NCI-H748 treated with DMSO at 0.1 percent for 48 hours (cell line): ENCODE measurements around the gene DHRS11.

Source experiments
- DNase-seq: peaks from one replicate; lab custom pipeline; 2025; lab: John Stamatoyannopoulos, UW

DHRS11 gene

DNA sequence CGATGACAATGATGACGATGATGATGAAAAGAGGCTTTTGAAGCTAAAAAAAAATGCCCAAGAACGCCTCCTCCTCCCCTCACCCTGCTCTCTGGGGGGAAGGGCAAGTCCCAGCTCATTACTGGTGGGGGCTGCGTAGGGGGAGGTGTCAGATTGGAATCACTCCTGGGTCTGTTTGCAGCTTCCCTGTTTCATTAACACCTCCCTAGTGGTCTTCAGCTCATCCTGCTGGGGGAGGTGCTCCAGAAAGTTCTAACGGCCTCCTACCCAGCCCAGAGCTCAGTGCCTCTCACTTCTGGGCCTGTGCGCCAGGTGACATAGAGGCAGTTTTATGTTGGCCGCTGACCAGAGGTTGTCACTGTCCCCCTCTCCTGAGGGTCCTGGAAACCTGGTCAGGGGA, 22.4 kb downstream of the DHRS11 start:
- DNase-seq: no peak

DNA sequence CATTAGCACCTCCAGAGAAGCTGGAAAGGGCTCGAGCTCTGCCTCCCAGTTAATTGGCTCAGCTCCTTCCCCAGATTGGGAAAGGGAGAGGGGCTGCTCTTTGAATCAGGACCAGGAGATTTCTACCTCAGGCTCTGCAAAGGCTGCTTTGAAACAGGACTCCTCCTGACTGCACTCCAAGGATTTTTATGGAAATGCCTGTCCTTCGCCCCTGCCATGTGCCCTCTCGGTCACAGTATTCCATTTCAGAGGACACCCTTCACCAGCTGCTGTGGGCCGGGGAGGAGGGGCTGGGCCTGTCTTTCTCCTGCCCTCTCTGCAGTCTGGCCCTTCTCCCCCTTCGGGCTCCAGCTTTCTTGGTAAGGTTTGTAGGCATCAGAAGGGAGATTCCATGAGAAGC, 23.3 kb downstream of the DHRS11 start:
- DNase-seq: no peak

DNA sequence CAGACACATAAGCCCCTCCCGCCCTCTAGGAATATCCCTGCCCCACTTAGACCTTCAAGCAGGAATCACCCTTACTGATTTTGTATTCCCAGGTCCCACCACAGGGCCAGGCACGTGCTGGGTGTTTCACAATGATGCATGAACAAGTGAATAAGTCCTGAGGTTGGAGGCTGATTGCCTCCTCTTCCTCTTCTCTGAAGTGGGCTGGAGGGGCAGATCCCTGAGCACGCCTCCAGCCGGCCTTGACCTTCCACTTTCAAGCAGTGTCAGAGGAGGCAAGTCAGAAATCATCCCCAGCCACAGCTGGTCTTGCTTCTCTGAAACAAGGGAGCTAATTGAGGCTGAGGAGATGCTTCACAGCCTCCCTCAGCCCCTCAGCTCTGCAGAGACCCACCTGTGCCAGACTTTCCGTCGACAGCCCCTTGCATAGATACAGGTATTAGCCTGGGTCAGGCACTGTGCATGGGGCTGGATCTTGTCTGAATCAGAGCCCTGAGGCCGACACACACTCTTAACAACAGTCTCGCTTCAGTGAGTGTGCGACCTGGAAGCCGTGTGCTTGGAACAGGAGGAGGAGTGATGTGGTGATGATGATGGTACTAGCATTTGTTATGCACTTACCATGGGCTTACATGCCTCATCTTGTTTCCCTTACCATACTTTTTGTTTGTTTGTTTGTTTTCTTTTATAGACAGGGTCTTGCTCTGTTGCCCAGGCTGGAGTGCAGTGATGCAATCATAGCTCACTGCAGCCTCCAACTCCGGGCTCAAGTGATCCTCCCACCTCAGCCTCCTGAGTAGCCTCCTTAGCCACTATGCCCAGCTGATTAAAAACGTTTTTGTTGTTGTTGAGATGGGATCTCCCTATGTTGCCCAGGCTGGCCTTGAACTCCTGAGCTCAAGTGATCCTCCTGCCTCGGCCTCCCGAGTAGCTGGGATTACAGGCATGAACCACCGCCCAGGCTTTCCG, 24.7 kb downstream of the DHRS11 start:
- DNase-seq: no peak

DNA sequence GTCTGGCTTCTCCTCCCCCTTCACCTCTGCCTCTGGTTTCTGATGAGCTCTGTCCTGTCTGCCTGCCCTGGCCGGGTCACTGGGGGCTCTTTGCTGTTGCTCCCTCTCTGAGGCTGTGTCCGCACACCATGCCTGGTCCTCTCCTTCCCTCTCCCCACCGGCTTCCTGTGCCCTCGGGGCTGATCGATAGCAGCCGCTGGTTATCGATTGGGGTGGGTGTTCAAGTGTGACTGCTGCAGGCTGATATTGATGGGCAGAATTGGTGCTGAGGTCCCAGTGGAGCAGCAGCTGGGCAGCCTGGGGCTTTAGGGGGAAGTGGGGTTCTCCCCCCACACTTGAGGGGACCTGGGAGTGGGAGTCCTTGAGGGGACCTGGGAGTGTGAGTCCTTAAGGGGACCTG, 26.1 kb downstream of the DHRS11 start:
- no peak for DNase-seq

DNA sequence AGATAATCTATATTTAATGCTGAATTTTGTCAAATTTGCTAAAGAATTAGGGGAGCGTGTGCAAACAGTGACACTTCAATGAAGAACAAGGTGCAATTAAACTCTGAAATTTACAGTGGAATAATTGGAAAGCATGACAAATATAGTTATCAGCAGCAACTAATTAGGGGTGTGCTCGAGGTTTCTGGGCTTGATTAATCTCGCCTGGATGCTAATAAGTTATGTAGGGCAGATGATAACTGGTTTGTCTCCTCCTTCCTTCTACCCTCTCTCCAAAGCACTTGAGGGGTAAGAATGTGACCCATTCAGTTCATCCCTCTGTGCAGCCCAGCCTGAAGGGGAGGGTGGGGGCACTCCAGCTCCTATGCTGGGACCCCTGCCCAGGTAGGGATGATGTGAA, 31.6 kb downstream of the DHRS11 start:
- no peak for DNase-seq

DNA sequence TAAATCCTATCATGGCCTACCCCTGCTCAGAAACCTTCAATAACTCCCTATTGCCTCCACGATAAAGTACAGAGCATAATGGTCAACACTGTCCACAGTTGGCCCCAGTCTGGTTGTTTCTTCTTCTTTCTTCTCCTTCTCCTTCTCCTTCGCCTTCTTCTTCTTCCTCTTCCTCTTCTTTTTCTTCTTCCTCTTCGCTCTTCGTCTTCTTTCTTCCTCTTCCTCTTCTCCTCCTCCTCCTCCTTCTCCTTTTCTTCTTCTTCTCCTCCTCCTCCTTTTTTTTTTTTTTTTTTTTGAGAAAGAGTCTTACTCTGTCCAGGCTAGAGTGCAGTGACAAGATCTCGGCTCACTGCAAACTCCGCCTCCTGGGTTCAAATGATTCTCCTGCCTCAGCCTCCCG, 33.5 kb downstream of the DHRS11 start:
- no peak for DNase-seq

DNA sequence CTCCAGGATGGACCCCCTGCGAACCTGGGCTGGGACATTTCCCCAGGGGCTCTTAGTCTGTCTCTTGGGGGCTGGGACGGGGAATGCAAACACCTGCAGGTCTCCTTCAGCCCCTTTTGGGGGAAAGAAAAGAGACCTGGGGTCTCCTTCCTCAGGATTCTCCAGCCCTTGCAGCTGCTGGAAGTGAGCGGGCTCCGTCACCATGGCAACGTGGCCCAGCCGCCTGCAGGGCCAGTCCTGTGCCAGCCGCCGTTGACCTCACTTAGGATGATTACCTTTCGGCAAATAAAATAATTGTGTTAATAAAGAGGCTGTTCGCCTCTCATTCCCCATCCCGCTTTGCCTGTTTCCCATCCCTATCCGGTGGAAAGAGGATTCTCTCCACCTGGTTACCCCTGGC, 35.4 kb downstream of the DHRS11 start:
- peak; percentile 83 for DNase-seq

DNA sequence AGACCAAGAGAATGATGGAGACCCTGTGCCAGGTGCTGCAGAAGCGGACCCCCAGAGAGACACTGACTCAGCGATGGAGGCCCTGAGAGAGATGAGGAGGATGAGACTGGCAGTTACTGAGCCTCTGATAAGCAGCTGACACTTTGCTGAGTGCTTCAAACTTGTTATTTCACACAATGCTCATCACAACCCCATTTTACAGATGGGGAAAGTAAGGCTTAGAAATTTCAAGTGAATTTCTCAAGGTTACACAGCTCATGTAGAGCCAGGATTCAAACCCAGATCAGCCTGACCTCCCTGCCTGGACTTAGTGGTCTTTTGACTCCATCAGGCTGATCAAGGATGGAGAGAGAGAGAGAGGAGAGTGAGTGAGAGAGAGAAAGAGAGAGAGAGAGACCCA, 36.9 kb downstream of the DHRS11 start:
- DNase-seq: no peak

DNA sequence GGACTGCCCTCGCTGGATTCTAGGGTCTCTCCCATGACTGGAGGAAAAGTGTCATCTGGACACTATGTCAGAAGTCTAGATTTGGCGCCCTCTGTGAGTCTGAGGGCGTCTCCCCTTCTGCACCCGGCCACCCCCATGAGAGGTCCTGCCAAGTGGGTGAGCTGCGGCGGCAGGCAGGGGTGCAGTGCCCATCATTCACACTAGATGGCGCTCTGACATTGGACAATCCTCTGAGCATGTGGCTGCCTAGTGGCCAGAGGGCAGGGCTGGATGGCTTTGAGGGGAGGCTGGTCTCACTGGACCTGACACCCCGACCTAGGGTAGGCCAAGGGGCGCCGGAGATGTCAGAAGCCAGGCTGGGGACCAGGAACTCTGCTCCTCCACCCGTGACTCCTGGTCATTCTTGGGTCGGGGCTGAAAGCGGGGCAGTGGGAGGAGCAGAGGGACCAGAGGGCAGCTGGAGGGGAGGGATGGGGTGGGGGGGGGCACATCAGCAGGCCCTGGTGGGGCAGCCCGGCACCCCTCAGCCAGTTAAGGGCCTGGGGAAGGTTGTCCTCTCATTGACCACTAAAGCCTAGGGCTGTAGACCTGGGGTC, 37.7 kb downstream of the DHRS11 start:
- DNase-seq: peak; percentile 40

DNA sequence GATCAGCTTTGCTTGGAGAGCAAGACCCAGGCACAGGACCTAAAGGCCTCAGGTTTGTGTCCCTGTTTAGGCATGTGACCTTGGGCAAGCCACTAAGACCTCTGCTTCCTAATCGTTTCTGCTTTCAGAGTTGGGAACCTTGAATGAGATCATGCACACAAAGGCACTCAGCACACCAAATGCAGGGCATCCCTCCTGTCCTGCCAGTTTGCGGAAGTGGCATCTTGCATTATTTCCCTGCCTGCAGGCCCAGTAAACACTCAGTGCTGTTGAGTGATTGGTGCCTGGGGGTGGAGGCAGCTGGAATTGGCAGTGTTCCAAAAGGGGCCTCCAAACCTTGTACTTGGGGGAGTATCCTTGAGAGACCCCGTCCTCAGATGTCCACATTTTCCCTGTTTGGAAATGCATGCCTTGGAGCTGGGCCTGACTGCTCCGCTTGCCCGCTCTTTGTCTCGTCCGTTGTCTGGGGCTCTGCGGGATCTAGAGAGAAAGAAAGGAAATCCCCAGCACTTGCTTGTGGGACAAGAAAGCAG, 38.4 kb downstream of the DHRS11 start:
- DNase-seq: no peak

DNA sequence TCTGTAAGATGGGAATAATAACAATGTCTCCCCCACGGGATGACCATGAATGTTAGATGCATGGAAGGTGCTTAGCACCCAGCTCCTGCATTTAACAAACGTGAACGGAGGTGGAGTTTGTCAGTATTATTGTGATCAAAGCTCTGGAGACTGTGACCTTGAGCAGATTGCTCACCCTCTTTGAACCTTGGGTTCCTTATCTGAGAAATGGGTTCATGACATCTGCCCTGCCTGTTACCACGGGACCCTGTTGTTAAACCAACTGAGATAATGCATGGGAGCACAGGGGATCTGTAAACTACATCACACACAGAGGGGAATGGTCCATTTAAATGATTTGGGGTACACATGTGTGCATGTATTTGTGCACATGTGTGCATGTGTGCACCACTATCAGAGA, 39.3 kb downstream of the DHRS11 start:
- DNase-seq: no peak

DNA sequence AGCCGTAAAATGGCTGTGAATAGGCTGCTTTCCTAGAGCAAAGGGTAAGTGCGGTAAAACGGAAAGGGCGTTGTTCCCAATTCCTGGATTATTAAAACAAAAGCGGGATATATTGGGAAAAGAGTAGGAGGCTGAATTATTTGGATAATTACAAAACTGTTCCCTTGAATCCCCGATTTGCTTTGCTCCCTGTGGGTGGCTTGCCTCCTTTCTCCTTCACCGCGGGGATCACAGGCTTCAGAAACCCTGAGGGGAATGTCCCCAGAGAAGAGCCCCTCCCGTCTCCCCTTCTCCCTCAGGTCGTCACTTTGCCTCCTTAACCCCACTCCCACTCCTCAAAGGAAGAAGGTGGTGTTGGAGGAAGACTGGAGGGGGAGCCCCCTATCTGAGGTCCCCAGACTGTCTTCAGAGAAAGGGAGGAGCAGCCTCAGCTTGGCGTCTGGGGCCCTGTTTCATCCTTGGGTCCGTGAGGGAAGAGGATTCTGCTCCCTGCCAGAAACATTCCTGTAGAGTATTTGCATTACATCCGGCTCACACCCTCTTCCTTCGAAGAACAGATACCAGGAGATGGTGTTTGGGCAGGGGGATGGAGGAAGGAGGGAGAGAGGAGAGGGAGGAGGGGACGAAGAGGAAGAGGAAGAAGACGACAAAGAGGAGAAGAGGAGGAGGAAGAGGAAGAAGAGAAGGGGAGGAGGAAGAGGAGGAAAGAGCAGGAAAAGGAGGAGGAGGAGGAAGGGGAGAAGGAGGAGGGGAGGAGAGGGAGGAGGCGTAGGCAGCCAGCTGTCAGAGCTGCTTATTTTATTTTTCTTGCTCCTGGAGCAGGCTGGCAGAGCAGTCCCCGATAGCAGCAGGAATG, 41.5 kb downstream of the DHRS11 start:
- no peak for DNase-seq

DNA sequence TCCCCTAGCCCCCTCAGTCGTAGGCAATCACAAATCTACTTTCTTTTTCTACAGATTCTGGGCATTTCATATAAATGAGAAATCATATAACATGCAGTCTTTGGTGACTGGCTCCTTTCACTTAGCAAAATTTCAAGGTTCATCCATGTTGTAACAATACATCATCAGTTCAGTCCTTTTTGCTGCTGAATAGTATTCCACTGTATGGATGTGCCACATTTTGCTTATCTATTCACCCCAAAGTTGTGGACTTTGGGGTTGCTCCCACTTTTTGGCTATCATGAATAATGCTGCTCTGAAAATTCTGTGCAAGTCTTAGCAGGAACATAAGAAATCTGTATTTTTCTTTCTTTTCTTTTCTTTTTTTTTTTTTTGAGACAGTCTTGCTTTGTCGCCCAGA, 48.7 kb downstream of the DHRS11 start:
- DNase-seq: no peak

DNA sequence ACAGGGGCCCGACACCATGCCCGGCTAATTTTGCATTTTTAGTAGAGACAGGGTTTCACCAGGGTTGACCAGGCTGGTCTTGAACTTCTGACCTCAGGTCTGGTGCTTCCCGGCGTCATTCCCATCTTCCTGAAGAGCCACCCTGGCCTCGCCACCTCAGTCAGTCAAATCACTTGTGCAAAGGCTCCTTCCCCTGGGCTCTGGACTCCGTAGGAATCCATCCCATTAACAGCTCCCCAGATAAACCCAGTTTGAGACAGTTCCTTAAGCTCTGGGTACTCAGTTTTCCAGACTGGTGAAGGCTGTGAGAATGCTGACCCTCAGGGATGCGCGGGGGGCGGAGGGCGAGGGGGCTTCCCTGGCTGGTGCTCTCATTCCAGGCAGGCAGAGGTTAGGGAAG, 49.2 kb downstream of the DHRS11 start:
- DNase-seq: no peak

DNA sequence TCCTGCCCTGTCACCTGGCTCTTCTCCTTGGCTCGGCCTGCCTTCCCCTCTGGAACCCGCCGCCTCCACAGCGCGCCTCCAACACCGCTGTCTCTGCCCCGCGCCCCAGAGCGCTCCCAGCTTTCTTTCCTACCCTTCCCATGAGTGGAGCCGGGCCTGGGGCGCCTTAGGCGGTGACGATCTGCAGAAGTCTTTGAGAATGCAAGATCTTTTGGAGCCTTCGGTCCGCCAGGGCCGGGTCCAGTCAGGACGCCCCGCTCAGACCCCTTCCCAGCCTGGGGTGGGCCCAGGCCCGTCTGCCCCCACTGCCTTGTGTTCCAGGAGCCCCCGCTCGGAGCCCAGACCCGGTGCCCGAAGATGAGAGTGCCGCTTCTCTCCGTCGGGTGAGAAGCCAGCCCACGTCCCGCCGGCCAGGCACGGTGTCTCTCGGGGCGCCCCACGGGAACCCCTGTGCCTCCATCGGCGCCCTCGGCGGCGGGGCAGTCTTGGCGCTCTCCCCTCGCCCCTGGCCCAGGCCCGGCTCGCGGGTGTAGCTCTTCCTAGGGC, 49.7 kb downstream of the DHRS11 start:
- no peak for DNase-seq

DNA sequence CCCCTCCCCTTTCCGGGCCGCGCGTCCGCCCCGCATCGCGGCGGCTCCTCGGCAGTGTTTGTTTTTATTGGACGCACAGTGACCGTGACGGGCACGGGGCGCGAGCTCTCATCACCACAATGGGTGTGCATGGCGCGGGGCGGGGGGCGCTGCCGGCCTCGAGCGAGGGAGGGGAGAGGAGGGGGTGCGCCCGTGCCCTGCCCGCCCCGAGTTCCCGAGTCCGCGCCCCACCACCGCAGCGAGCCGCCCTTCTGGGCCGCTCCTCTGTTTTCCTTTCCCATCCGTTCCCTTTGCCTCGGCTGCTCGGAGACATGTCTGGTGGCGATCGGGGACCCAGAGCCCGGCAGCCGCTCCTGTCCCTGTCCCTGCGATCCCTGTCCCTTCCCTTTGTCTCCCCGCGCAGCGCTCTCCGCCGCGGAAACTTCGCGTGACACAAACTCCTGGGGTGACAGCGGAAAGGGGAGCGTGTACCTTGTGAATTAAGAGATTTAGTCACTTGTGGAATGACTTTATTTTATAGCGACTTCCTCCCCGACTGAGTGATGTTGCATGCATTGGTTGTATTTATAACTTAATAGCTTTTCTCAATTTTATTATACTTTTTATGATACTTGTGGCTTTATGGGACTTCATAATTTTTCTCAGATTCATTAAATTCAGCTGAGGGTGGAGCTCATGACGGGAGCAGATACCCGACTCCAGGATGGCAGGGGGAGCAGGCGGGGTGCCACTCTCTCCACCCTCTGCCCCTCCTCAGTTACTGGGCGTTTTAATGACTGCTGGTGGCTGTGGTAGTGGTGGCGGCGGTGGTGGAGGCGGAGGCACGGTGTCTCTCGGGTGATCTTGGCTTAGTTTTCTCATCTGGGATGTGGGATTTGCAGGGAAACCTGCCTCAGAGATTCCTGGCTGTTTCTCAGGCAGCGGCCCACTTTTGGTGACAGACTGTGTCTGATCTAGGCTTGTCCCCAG, 50.5 kb downstream of the DHRS11 start:
- DNase-seq: no peak

DNA sequence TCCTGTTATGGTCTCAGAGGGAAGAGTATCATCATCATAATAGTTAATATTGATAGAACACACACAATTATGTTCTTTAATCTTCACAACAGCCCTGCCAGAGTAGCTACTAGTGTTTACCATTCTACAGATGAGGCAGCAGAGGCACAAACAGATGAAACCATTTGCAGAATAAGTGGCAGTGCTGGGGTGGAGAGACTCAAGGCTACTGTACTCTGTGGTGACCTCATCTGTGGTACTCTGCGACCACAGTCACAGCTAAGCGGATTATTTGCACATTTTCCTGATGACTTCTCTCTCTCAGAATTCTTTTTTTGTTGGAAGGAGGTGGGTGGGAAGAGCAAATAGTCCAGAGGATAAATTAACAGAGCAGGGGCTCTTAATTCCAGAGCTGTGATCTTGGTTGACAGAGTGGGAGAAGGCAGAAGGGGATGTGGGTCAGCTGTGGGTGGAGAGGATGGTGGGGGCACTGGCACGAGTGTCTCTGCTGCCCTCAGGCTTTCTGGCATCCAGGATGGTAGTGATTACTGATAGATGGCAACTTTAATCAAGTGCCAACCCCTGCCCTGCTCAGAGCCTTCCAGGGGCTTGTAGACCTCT, 51.5 kb downstream of the DHRS11 start:
- no peak for DNase-seq

DNA sequence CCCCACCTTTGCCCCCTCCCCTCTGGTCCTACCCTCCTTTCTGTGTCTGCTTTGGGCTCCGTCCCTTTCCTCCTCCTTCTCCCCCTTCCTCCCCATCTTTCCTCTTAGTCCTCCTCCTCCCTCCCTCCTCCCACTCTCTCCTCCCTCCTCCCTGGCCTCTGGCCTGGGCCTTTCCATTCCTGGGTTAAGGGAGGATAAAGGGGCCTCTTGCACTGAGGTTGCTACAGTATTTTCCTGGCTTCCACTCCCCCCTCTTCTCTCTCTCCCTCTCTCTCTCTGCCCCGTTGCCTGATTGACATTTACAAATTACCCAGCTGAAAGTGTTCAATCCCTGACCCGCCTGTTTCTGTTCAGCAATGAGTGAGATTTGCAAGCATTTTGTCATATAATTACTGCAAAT, 53.7 kb downstream of the DHRS11 start:
- no peak for DNase-seq

DNA sequence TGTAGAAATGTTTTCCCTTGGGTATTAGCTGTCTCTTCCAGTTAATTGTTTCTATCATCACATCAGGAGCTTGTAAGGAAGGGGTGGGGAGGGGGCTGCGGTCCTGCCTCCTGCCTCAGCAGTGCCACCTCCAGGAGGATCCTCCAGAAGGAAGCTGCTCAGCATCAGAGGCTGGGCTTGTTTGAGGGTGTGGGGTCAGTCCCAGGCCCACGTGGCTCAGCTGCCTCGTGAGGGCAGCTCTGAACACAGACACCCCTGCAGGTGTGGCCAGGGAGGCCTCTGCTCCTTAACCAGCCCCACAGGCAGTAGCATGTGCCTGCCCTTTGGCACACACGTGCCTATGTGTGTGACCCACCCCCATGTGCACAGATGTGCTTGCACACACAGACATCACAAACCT, 56.0 kb downstream of the DHRS11 start:
- DNase-seq: no peak

DNA sequence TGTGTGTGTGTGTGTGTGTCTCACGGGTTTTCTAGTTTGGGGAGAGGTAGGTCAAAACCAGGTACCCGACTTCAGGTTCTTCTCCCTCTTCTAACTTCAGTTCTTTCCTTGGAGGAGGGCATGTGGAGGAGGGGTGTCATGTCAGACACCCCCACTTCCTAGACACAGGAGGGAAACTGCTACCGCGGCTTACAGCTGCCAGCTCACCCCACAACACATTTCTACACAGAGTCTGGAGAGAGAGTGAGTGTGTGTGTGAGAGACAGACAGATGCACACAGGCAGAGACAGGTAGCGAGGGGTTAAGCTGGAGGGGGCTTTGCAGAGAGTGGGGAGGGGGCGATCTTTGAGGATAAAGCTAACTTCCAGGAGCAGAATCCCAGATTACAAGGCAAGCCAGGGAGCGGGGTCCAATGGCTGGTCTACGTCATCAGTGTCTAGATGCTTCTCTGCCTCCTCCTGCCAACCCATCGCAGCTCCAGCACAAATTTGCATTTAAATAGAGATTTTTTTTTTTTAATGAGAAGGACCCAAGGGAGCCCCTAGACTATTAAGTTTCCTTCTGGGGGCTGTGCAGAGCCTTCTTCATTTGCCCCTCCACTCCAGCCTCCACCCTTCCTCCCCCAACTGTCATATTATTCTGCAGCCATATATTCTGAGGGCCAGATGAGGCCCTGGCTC, 58.6 kb downstream of the DHRS11 start:
- DNase-seq: no peak
